ENCODE data around the gene MTA3.
"Not testable (repeated sequence)": the region's sequence is repeated elsewhere in the genome, so short reads cannot be mapped to it uniquely, and the experiment has no call there.

MTA3 gene

DNA sequence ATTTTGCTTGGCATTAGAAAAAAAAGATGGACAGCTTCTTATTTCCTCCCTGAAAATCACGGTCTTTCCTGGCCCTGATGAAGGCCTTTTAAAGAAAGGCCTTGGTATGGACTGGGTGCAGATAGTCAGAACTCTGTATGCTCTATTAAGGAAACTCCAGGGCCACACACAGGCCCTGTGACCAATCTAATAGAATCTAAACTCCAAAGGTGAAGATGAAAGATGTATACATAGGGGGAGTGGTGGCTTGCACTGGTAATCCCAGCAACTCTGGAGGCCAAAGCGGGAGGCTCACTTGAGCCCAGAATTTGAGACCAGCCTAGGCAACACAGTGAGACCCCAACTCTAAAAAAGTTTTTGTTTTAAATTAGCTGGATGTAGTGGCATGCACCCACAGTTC is 158.2 kb downstream of the MTA3 start:
- Histone ChIP-seq H3K9ac (ENCODE audit: low read length) (no peak overlapping the region), H3K4me3 (ENCODE audit: low read depth, low read length, poor library complexity, severe bottlenecking) (no peak overlapping the region), H3K27ac (ENCODE audit: low read depth, low read length, poor library complexity, severe bottlenecking) (no peak overlapping the region), H3K79me2 (ENCODE audit: insufficient read depth, low read length) (no peaks in the 10 kb centered on the region), H3K9me2 (ENCODE audit: low read depth, low read length) (no peaks in the 10 kb centered on the region), H4K20me1 (ENCODE audit: insufficient read depth, low read length) (no peaks in the 10 kb centered on the region), H3K9me3 (ENCODE audit: low read length) (0 out of 2 replicates have a peak, but pooled peaks cover 3% of the 10 kb centered on the region), H3K4me1 (ENCODE audit: insufficient read depth, low read length, severe bottlenecking) (no peaks in the 10 kb centered on the region), H3K4me2 (ENCODE audit: low read length) (no peak overlapping the region), H3K36me3 (ENCODE audit: insufficient read depth, low read length) (peaks cover 93% of the 10 kb centered on the region), H3F3A (ENCODE audit: insufficient read depth, low read length) (no peaks in the 10 kb centered on the region), H3K27me3 (ENCODE audit: insufficient read depth, low read length) (no peaks in the 10 kb centered on the region), H2AFZ (ENCODE audit: low read length) (no peak overlapping the region)
- TF ChIP-seq, protein P1, sequence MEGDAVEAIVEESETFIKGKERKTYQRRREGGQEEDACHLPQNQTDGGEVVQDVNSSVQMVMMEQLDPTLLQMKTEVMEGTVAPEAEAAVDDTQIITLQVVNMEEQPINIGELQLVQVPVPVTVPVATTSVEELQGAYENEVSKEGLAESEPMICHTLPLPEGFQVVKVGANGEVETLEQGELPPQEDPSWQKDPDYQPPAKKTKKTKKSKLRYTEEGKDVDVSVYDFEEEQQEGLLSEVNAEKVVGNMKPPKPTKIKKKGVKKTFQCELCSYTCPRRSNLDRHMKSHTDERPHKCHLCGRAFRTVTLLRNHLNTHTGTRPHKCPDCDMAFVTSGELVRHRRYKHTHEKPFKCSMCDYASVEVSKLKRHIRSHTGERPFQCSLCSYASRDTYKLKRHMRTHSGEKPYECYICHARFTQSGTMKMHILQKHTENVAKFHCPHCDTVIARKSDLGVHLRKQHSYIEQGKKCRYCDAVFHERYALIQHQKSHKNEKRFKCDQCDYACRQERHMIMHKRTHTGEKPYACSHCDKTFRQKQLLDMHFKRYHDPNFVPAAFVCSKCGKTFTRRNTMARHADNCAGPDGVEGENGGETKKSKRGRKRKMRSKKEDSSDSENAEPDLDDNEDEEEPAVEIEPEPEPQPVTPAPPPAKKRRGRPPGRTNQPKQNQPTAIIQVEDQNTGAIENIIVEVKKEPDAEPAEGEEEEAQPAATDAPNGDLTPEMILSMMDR (IDR thresholded peaks at IDR 0.05; ENCODE audit: low read length), result no peak
- no peak for TF ChIP-seq EZH2 (IDR thresholded peaks at IDR 0.05; ENCODE audit: borderline replicate concordance, low read length)

DNA sequence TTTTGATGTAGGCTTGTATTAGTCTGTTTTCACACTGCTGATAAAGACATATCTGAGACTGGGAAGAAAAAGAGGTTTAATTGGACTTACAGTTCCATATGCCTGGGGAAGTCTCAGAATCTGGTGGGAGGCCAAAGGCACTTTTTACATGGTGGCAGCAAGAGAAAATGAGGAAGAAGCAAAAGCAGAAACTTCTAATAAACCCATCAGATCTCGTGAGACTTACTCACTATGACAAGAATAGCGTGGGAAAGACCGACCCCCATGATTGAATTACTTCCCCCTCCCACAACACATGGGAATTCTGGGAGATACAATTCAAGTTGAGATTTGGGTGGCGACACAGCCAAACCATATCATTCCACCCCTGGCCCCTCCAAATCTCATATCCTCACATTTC is 162.9 kb downstream of the MTA3 start:
- not testable (repeated sequence) for H3F3A ChIP-seq (ENCODE audit: insufficient read depth, low read length); H3K9me3 ChIP-seq (ENCODE audit: low read length); H3K9me2 ChIP-seq (ENCODE audit: low read depth, low read length); H3K27me3 ChIP-seq (ENCODE audit: insufficient read depth, low read length); H3K4me2 ChIP-seq (ENCODE audit: low read length); H3K4me3 ChIP-seq (ENCODE audit: low read depth, low read length, poor library complexity, severe bottlenecking); H3K9ac ChIP-seq (ENCODE audit: low read length); H3K79me2 ChIP-seq (ENCODE audit: insufficient read depth, low read length); H3K4me1 ChIP-seq (ENCODE audit: insufficient read depth, low read length, severe bottlenecking); H2AFZ ChIP-seq (ENCODE audit: low read length); H4K20me1 ChIP-seq (ENCODE audit: insufficient read depth, low read length); H3K27ac ChIP-seq (ENCODE audit: low read depth, low read length, poor library complexity, severe bottlenecking)
- H3K36me3 ChIP-seq (ENCODE audit: insufficient read depth, low read length), result peaks cover 99% of the 10 kb centered on the region

DNA sequence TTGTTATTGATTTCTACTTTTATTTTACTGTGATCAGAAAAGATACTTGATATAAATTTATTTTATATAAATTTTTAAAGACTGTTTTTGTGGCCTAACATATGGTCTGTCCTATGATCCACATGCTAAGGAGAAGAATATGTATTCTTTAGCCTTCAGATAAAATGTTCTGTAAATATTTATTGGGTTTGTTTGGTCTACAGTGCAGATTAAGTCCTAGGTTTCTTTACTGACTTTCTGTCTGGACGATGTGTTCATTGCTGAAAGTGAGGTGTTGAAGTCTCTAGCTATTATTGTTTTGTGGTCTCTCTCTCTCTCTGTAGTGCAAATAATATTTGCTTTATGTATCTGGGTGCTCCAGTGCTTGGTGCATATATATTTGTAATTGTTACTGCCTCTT is 165.4 kb downstream of the MTA3 start:
- no peak overlapping the region for H3K4me2 ChIP-seq (ENCODE audit: low read length)
- H3K4me1 ChIP-seq (ENCODE audit: insufficient read depth, low read length, severe bottlenecking), result no peaks in the 10 kb centered on the region
- 0 out of 2 replicates have a peak, but pooled peaks cover 2% of the 10 kb centered on the region for H4K20me1 ChIP-seq (ENCODE audit: insufficient read depth, low read length)
- no peaks in the 10 kb centered on the region for H3F3A ChIP-seq (ENCODE audit: insufficient read depth, low read length)
- no peak overlapping the region for H3K9ac ChIP-seq (ENCODE audit: low read length)
- peaks cover 94% of the 10 kb centered on the region for H3K36me3 ChIP-seq (ENCODE audit: insufficient read depth, low read length)
- no peaks in the 10 kb centered on the region for H3K9me2 ChIP-seq (ENCODE audit: low read depth, low read length)
- H3K27ac ChIP-seq (ENCODE audit: low read depth, low read length, poor library complexity, severe bottlenecking), result no peak overlapping the region
- no peak overlapping the region for H3K4me3 ChIP-seq (ENCODE audit: low read depth, low read length, poor library complexity, severe bottlenecking)
- H3K79me2 ChIP-seq (ENCODE audit: insufficient read depth, low read length), result no peaks in the 10 kb centered on the region
- H3K9me3 ChIP-seq (ENCODE audit: low read length), result no peaks in the 10 kb centered on the region
- no peak overlapping the region for H2AFZ ChIP-seq (ENCODE audit: low read length)
- no peak for TF ChIP-seq EZH2 (IDR thresholded peaks at IDR 0.05; ENCODE audit: borderline replicate concordance, low read length)
- H3K27me3 ChIP-seq (ENCODE audit: insufficient read depth, low read length), result no peaks in the 10 kb centered on the region

DNA sequence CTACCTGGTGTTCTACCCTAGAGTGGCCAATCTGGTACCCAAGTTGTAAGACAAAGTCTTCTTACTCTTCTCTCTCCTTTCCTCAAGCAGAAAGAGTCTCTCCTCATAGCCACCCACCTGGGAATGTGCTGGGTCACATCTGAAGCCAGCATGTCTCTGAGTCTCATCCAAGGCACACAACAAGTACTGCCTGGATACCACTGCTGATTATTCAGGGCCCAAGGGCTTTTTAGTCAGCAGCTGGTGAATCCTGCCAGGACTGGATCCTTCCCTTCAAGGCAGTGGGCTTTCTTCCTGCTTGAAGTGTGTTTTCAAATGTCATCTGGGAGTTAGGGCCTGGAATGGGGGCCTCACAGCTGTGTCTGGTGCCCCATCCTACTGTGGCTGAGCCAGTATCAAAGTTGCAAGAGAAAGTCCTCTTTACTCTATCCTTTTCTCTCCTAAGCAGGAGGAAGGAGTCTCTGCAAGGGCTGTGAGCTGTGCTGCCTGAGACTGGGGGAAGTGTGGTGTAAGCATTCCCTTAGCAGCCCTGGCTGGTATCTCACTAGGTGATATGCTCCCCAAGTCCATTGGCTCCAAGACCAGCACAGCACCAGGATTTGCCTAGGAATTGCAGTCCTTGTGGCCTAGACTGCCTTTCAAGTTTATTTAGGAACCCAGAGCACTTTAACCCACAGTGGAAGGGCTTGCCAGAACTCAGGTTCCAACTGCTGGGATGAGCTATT is 168.3 kb downstream of the MTA3 start:
- no peaks in the 10 kb centered on the region for H3K4me1 ChIP-seq (ENCODE audit: insufficient read depth, low read length, severe bottlenecking)
- H3K27ac ChIP-seq (ENCODE audit: low read depth, low read length, poor library complexity, severe bottlenecking), result no peak overlapping the region
- peaks cover 89% of the 10 kb centered on the region for H3K36me3 ChIP-seq (ENCODE audit: insufficient read depth, low read length)
- no peak overlapping the region for H3K4me3 ChIP-seq (ENCODE audit: low read depth, low read length, poor library complexity, severe bottlenecking)
- no peak overlapping the region for H3K4me2 ChIP-seq (ENCODE audit: low read length)
- TF ChIP-seq EZH2 (IDR thresholded peaks at IDR 0.05; ENCODE audit: borderline replicate concordance, low read length), result no peak
- TF ChIP-seq, protein P1 (IDR thresholded peaks at IDR 0.05; ENCODE audit: low read length), result no peak
- H3F3A ChIP-seq (ENCODE audit: insufficient read depth, low read length), result no peaks in the 10 kb centered on the region
- H3K27me3 ChIP-seq (ENCODE audit: insufficient read depth, low read length), result no peaks in the 10 kb centered on the region
- no peaks in the 10 kb centered on the region for H3K79me2 ChIP-seq (ENCODE audit: insufficient read depth, low read length)
- 0 out of 2 replicates have a peak, but pooled peaks cover 2% of the 10 kb centered on the region for H4K20me1 ChIP-seq (ENCODE audit: insufficient read depth, low read length)
- H3K9me2 ChIP-seq (ENCODE audit: low read depth, low read length), result no peaks in the 10 kb centered on the region
- no peak overlapping the region for H2AFZ ChIP-seq (ENCODE audit: low read length)
- H3K9ac ChIP-seq (ENCODE audit: low read length), result no peak overlapping the region
- H3K9me3 ChIP-seq (ENCODE audit: low read length), result no peaks in the 10 kb centered on the region

Data from OCI-LY1 (cell line).